Neural crest cell (in vitro differentiated cells): ENCODE data around the gene ATP4A. TPM values are rescaled to one million over a fixed set of nuclear protein-coding genes. Genes with fewer than 3 reads are reported as not detected.
A peak's percentile ranks its signal among the peaks of the same experiment; 100 is the strongest.

Experiments
- DNase-seq: peaks from one replicate; pipeline ENCODE4 v3.0.0; 2021; ENCODE audit warnings: low read depth, mixed read lengths, low spot score
- H3K27ac Mint-ChIP-seq: one replicate; pipeline ENCODE4 v1.8.0; 2021; ENCODE audit warnings: mild to moderate bottlenecking, mixed read lengths; ENCODE audit not compliant: unreplicated experiment
- H3K27me3 Mint-ChIP-seq: 2 replicates; pipeline ENCODE4 v1.8.0; 2021; ENCODE audit warnings: low read depth, mild to moderate bottlenecking, mixed read lengths
- H3K36me3 Mint-ChIP-seq: 2 replicates; pipeline ENCODE4 v1.8.0; 2021; ENCODE audit warnings: low read depth, mild to moderate bottlenecking, mixed read lengths
- H3K4me1 Mint-ChIP-seq: 2 replicates; pipeline ENCODE4 v1.8.0; 2021; ENCODE audit warnings: mixed read lengths
- H3K4me3 Mint-ChIP-seq: one replicate; pipeline ENCODE4 v1.8.0; 2021; ENCODE audit warnings: mild to moderate bottlenecking, mixed read lengths
- H3K9me3 Mint-ChIP-seq: 2 replicates; pipeline ENCODE4 v1.8.0; 2021; ENCODE audit warnings: mixed read lengths
- total RNA-seq: library from RNA; stranded (reverse); gene quantifications from 2 replicates; pipeline ENCODE4 v1.2.1, GENCODE V29; 2021
- TF ChIP-seq, protein P1 (sequence below): fragments of 200-600 bp; sonication (generic); conservative IDR thresholded peaks from 2 replicates; pipeline ENCODE4 v1.5.0; 2021; ENCODE audit warnings: antibody characterized with exemption, mild to moderate bottlenecking

The ATP4A gene
- total RNA-seq, 1 donor from 2014 or later = not detected

DNA sequence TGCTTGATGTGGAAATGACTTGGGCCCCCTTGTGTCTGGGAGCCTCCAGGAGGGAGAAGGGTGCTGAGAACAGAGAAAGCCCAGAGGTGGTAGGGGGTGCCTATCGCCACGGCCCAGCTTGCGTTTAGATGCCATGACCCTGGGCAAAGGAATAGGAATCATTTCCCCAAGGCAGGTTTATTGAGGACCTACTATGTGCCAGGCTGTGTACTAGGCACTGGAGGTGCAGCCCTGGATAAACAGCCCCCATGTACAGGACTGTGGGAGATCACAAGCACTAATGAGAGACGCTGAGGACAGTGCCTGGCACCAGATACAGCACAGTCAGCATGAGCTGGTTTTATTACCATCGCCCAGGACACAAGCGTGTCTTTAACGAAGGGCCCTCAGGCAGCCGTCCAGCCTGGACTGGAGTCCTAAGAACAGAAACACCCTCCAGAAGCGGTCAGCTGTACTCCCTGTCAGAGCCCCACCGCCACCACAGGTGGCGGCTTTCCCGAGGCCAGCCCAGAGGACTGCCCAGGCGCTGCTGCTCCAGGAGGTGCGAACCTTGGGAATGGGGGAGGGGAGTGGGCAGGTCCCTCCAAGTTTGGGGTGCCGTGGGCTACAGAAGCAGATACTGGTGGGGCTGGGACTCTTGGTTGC is 13.5 kb downstream of the ATP4A start:
- no peak for DNase-seq
- H3K4me1 Mint-ChIP-seq = peaks cover 20% of the 10 kb centered on the region
- TF ChIP-seq, protein P1, sequence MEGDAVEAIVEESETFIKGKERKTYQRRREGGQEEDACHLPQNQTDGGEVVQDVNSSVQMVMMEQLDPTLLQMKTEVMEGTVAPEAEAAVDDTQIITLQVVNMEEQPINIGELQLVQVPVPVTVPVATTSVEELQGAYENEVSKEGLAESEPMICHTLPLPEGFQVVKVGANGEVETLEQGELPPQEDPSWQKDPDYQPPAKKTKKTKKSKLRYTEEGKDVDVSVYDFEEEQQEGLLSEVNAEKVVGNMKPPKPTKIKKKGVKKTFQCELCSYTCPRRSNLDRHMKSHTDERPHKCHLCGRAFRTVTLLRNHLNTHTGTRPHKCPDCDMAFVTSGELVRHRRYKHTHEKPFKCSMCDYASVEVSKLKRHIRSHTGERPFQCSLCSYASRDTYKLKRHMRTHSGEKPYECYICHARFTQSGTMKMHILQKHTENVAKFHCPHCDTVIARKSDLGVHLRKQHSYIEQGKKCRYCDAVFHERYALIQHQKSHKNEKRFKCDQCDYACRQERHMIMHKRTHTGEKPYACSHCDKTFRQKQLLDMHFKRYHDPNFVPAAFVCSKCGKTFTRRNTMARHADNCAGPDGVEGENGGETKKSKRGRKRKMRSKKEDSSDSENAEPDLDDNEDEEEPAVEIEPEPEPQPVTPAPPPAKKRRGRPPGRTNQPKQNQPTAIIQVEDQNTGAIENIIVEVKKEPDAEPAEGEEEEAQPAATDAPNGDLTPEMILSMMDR = no peak
- no peak overlapping the region for H3K27ac Mint-ChIP-seq
- H3K27me3 Mint-ChIP-seq = peaks cover 15% of the 10 kb centered on the region
- no peaks in the 10 kb centered on the region for H3K36me3 Mint-ChIP-seq
- H3K4me3 Mint-ChIP-seq = peak overlapping the region; percentile 49
- no peaks in the 10 kb centered on the region for H3K9me3 Mint-ChIP-seq

DNA sequence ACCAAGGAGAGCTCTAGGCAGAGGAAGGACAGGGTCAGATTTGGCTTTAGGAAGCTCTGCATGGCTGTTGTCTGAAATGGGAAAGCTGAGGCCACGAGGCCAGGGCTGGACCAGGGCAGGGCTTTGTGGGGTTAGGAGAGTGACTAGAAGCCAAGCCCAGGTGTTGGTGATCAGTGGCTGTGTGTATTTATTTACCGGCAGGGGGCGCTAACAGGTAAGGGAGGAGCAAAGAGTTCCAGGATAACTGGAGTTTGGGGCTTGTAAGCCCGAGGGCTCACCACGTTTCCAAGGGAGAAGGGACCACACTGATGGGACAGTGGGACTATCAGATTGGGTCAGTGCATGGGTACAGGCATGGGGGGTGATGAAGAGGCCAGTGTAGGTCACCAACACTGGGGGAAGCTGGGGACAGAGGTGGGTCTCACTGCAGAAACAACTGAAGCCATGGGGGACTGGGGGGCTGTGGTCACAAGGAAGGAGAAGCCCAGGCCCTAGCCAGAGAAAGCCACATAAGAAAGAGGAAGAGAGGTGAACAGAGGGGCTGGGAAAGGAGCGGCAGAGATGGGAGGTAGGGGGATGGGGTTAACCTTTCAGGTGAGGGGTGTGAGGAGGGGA is 14.2 kb downstream of the ATP4A start:
- Mint-ChIP-seq H3K9me3 (no peaks in the 10 kb centered on the region), H3K27me3 (peaks cover 8% of the 10 kb centered on the region), H3K4me1 (peaks cover 27% of the 10 kb centered on the region), H3K27ac (peak overlapping the region; percentile 27), H3K36me3 (peaks cover 2% of the 10 kb centered on the region), H3K4me3 (peak overlapping the region; percentile 90)
- DNase-seq = peak; percentile 62
- TF ChIP-seq, protein P1 = peak; percentile 78

DNA sequence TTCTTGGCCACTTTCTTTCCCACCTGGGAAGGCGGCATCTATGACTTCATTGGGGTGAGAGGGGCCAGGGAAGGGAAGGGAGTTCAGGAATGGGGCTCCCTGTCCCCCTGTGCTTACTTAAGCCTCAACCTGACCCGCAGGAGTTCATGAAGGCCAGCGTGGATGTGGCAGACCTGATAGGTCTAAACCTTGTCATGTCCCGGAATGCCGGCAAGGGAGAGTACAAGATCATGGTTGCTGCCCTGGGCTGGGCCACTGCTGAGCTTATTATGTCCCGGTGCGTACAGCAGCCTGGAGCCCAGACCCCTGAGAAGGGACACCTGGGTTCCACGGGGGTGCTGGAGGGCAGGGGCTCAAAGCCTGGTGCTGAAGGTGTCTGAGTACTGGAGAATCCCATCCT is 16.9 kb downstream of the ATP4A start:
- H3K36me3 Mint-ChIP-seq = peaks cover 5% of the 10 kb centered on the region
- DNase-seq = no peak
- TF ChIP-seq, protein P1 = no peak
- peak overlapping the region; percentile 92 for H3K4me3 Mint-ChIP-seq
- no peak overlapping the region for H3K27ac Mint-ChIP-seq
- peaks cover 29% of the 10 kb centered on the region for H3K4me1 Mint-ChIP-seq
- H3K9me3 Mint-ChIP-seq = no peaks in the 10 kb centered on the region
- no peaks in the 10 kb centered on the region for H3K27me3 Mint-ChIP-seq

DNA sequence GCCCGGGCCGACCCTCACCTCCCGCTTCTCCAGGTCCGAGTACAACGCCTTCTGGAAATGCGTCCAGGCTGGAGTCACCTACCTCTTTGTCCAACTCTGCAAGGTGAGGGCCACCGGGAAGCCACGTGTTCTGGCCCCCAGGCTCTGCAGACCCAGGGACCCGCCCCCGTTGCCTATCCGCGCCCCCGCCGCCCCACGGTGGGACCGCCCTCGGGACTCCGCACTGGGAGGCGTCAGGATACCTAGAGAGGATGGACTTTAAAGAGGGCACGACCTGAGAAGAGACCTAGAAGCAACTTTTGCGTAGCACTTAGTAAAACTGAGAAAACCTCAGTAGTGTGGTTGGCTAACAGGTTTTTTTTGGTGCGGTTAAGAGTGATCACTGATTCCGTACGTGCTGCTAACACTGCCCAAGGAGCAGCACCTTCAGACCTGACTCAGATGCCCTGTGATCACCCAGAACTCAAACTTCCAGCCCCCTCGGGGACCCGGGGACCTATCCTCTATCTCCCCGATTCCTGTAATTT is 17.5 kb downstream of the ATP4A start:
- DNase-seq = no peak
- Mint-ChIP-seq H3K27me3 (no peaks in the 10 kb centered on the region), H3K9me3 (no peaks in the 10 kb centered on the region), H3K36me3 (peaks cover 5% of the 10 kb centered on the region), H3K4me1 (peaks cover 29% of the 10 kb centered on the region), H3K27ac (peak overlapping the region; percentile 87), H3K4me3 (peak overlapping the region; percentile 92)
- TF ChIP-seq, protein P1 = no peak

DNA sequence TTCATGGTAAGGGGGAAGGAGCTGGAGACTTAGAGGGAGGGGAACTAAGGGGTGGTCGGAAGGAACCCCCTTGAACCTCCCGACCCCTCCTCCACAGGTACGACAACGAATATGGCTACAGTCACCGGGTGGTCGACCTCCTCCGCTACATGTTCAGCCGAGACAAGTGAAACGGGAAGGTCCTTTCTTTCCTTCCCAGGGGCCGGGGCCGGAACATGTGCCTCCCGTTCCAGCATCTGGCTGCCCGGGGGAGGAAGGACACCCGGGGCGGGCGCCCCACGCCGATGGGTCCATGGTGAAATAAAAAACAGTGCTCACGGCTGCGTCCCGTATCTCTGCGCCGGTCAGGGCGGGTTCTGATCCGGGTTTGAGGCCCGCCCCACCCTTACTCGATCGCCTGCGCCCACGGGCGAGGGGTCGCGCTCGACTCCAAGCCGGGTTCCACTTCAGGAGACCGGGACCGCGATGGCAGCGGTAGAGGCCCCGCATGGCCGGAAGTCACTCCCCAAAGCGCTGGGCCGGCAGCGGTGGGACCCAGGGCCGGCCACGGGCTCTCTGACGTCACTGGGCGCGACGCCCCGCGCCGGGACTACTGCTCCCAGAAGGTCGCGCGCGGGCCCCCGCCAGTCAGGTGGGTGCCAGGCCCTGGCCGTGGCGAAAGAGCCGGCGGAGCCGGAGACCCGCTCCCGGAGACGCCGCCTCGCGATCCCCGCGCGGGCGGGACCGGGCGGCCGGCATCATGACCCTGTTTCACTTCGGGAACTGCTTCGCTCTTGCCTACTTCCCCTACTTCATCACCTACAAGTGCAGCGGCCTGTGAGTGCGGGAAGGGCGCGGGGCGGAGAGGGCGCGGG is 18.2 kb downstream of the ATP4A start, which contains the start of gene TMEM147:
TMEM147 (plus strand) TSS at position 626 of the 854 bp plus-strand sequence; CDS start at position 740, 114 bp downstream.
- peak within 1 kb of the TSS; percentile 94 for H3K27ac Mint-ChIP-seq
- H3K4me1 Mint-ChIP-seq = peaks cover 29% of the 10 kb centered on the region
- H3K27me3 Mint-ChIP-seq = no peaks in the 10 kb centered on the region
- TF ChIP-seq, protein P1 = no peak
- peak; percentile 84 for DNase-seq
- no peaks in the 10 kb centered on the region for H3K9me3 Mint-ChIP-seq
- peaks cover 5% of the 10 kb centered on the region for H3K36me3 Mint-ChIP-seq
- peak within 1 kb of the TSS; percentile 97 for H3K4me3 Mint-ChIP-seq
